Upper lobe of left lung (tissue), 6 donors: ENCODE data around the gene CEP128. TPM values are rescaled to one million over a fixed set of nuclear protein-coding genes. Genes with fewer than 3 reads are reported as not detected.

ENCODE experiments used
- ATAC-seq, 2 donors: fragments of 200-7000 bp; cut with Tn5 transposase; one replicate each; pipeline ENCODE4 v1.9.1; 2022; ENCODE audit warnings: mild to moderate bottlenecking in 2 of 2, moderate library complexity in 2 of 2; ENCODE audit not compliant: low FRiP score in 2 of 2
- DNase-seq, 2 donors: peaks; one replicate each; pipeline ENCODE4 v3.0.0-alpha.2; 2019 to 2020
- H3K27ac ChIP-seq, 4 donors: fragments of 200-600 bp; sonication (generic); one replicate each; pipeline ENCODE4 v1.5.1; 2016 to 2019
- H3K27me3 ChIP-seq, 4 donors: fragments of 200-600 bp; sonication (generic); one replicate each; pipeline ENCODE4 v1.5.1; 2017 to 2019
- H3K36me3 ChIP-seq, 4 donors: fragments of 200-600 bp; sonication (generic); one replicate each; pipeline ENCODE4 v1.5.1; 2016 to 2019
- H3K4me1 ChIP-seq, 4 donors: fragments of 200-600 bp; sonication (generic); one replicate each; pipeline ENCODE4 v1.5.1; 2018 to 2019
- H3K4me3 ChIP-seq, 4 donors: fragments of 200-600 bp; sonication (generic); one replicate each; pipeline ENCODE4 v1.5.1; 2017 to 2019; ENCODE audit warnings: mild to moderate bottlenecking in 2 of 4, moderate library complexity in 1 of 4
- H3K9me3 ChIP-seq, 4 donors: fragments of 200-600 bp; sonication (generic); one replicate each; pipeline ENCODE4 v1.5.1; 2018 to 2019
- CTCF ChIP-seq, 6 experiments: fragments of 450-650 bp in 4 of 6; fragments of 200-600 bp in 2 of 6; sonication (generic) in 2 of 6; IDR thresholded peaks; one replicate each; pipeline ENCODE4 v1.5.1; 2016 to 2019; ENCODE audit warnings: antibody characterized with exemption in 6 of 6
- EP300 ChIP-seq, 4 donors: sonication (generic); formaldehyde crosslinking; IDR thresholded peaks; one replicate each; pipeline ENCODE4 v1.5.1; 2017; ENCODE audit warnings: antibody characterized with exemption in 4 of 4, control low read depth in 2 of 4
- POLR2A ChIP-seq, 4 donors: fragments of 450-650 bp; IDR thresholded peaks; one replicate each; pipeline ENCODE4 v1.5.1; 2016 to 2017; ENCODE audit warnings: antibody characterized with exemption in 4 of 4, mild to moderate bottlenecking in 2 of 4
- POLR2AphosphoS5 ChIP-seq, 2 donors: sonication (generic); formaldehyde crosslinking; IDR thresholded peaks; one replicate each; pipeline ENCODE4 v1.5.1; 2017; ENCODE audit warnings: antibody characterized with exemption in 2 of 2
- WGBS, 2 donors: methylation state at CpG; one replicate each; pipeline ENCODE4 v1.1.5; 2017 to 2018; 5-methylcytosine and 5-hydroxymethylcytosine counted together
- total RNA-seq, 6 donors: library from RNA; depleted of rRNA in 4 of 6; stranded (reverse); fragments of >200 nt in 4 of 6; gene quantifications; one replicate each; pipeline versions ENCODE4 v1.1.0 to v1.2.1, GENCODE V29; 2016 to 2021
- donor health status: DM: no; HTN: no; CAD: no; lungs with moderate emphysema.
- donor health status: DM: no; HTN: yes; CAD: no; lungs with severe emphysema.

The CEP128 gene
- total RNA-seq, 6 donors from 2014 or later = 5.7 to 31.7 (median 7.5) TPM

DNA sequence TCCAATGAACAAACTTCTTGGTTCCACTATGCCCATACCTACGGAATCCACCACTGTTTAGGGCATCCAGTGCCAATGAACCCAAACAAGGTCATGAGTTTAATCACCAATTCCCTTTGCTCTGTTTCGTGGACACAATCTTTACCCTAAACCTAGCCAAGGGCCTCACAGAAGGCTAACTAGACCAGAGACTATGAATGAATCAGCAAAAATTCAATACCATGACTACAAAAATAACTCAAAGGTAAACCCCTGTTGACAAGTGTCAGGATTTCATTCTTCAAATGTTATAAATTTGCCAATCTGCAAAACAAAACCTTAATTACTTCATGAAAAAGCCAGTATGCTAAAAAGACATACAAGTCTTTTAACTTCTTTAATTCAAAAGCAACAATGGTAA, 96.7 kb downstream of the CEP128 start:
- no peaks in the 10 kb centered on the region for H3K9me3 ChIP-seq
- no peaks in the 10 kb centered on the region for H3K4me1 ChIP-seq
- H3K27ac ChIP-seq = no peak overlapping the region
- H3K36me3 ChIP-seq = no peaks in the 10 kb centered on the region
- H3K27me3 ChIP-seq = no peaks in the 10 kb centered on the region
- no peak for ATAC-seq
- H3K4me3 ChIP-seq = no peak overlapping the region
- WGBS, 2 donors = 93 to 95% methylated on average over 2 of the region's 2 CpGs
- no peak for TF ChIP-seq CTCF (IDR thresholded peaks at IDR 0.05)
- TF ChIP-seq POLR2A (IDR thresholded peaks at IDR 0.05) = no peak
- no peak for TF ChIP-seq POLR2AphosphoS5 (IDR thresholded peaks at IDR 0.05)
- no peak for TF ChIP-seq EP300 (IDR thresholded peaks at IDR 0.05)
- no peak for DNase-seq

GRCh38 chr14:80839743-80840142, 101.8 kb downstream of the CEP128 start:
- WGBS, 2 donors = 79 to 96% methylated on average over 3 of the region's 3 CpGs
- no peaks in the 10 kb centered on the region for H3K4me1 ChIP-seq
- H3K4me3 ChIP-seq = no peak overlapping the region
- no peaks in the 10 kb centered on the region for H3K9me3 ChIP-seq
- no peaks in the 10 kb centered on the region for H3K27me3 ChIP-seq
- H3K36me3 ChIP-seq = no peaks in the 10 kb centered on the region
- ATAC-seq = no peak
- no peak overlapping the region for H3K27ac ChIP-seq
- no peak for DNase-seq
- TF ChIP-seq CTCF (IDR thresholded peaks at IDR 0.05) (no peak), POLR2AphosphoS5 (IDR thresholded peaks at IDR 0.05) (no peak), POLR2A (IDR thresholded peaks at IDR 0.05) (no peak), EP300 (IDR thresholded peaks at IDR 0.05) (no peak)

GRCh38 chr14:80809663-80810062, 131.9 kb downstream of the CEP128 start:
- Histone ChIP-seq H3K9me3 (no peaks in the 10 kb centered on the region), H3K4me3 (no peak overlapping the region), H3K27ac (no peak overlapping the region), H3K36me3 (no peaks in the 10 kb centered on the region), H3K27me3 (no peaks in the 10 kb centered on the region), H3K4me1 (no peaks in the 10 kb centered on the region)
- DNase-seq = no peak
- TF ChIP-seq CTCF (IDR thresholded peaks at IDR 0.05) (no peak), POLR2AphosphoS5 (IDR thresholded peaks at IDR 0.05) (no peak), EP300 (IDR thresholded peaks at IDR 0.05) (no peak), POLR2A (IDR thresholded peaks at IDR 0.05) (no peak)
- no peak for ATAC-seq

DNA sequence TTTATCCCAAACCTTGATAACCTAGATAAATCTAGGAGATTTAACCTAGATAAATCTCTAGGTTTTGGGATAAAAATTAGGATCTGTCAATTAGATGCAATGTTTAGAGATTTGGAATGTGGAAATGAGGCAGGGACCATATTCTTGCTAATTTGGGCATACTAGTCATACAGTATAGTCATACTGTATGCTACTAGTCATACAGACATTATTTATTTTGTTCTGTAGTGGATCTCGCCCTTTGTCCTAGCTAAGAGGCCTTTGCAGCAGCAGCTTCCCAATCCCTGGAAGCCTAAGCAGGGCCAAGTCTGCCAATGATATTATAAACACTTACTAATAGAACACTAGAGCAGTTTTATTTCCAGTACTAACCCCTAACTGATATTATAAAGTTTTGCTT, 136.4 kb downstream of the CEP128 start:
- H3K4me3 ChIP-seq = no peak overlapping the region
- TF ChIP-seq POLR2AphosphoS5 (IDR thresholded peaks at IDR 0.05) (no peak), POLR2A (IDR thresholded peaks at IDR 0.05) (no peak), EP300 (IDR thresholded peaks at IDR 0.05) (no peak), CTCF (IDR thresholded peaks at IDR 0.05) (no peak)
- H3K36me3 ChIP-seq = no peaks in the 10 kb centered on the region
- H3K4me1 ChIP-seq = no peaks in the 10 kb centered on the region
- ATAC-seq (no peak), DNase-seq (no peak)
- no peak overlapping the region for H3K27ac ChIP-seq
- no peaks in the 10 kb centered on the region for H3K27me3 ChIP-seq
- H3K9me3 ChIP-seq = no peaks in the 10 kb centered on the region
- 96 to 100% methylated on average over 1 of the region's 1 CpG for WGBS, 2 donors

DNA sequence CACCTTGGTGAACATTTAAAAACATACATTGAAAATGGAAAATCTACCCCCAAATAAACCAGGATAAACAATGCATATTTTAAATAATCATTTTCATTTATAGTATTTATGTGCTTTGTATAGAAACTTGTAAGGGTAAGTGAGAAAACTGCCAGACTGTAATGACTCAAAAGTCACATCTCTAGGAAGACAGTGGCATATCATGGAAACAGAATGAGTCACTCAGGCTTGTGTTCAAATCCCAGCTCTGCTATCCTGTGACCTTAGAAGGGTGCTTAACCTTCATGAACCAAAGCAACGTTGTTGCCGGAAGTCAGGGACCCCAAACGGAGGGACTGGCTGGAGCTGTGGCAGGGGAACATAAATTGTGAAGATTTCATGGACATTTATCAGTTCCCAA, 142.7 kb downstream of the CEP128 start:
- Histone ChIP-seq H3K27me3 (no peaks in the 10 kb centered on the region), H3K9me3 (peaks cover 0 to 6% (median 1%) of the 10 kb centered on the region in 4 donors), H3K4me1 (no peaks in the 10 kb centered on the region), H3K36me3 (no peaks in the 10 kb centered on the region), H3K4me3 (no peak overlapping the region), H3K27ac (no peak overlapping the region)
- no peak for TF ChIP-seq POLR2AphosphoS5 (IDR thresholded peaks at IDR 0.05)
- no peak for TF ChIP-seq CTCF (IDR thresholded peaks at IDR 0.05)
- no peak for TF ChIP-seq EP300 (IDR thresholded peaks at IDR 0.05)
- no peak for TF ChIP-seq POLR2A (IDR thresholded peaks at IDR 0.05)
- ATAC-seq (no peak), DNase-seq (no peak)
- 96 to 97% methylated on average over 3 of the region's 3 CpGs for WGBS, 2 donors
